GM18870 (cell line): ENCODE results near the gene RIBC2.
"Not testable (repeated sequence)": the region's sequence is repeated elsewhere in the genome, so short reads cannot be mapped to it uniquely, and the experiment has no call there.

Experiments used
- ATAC-seq: cut with Tn5 transposase; IDR thresholded peaks from one replicate; pipeline ENCODE4 v1.9.1; 2021; ENCODE audit warnings: moderate library complexity; ENCODE audit not compliant: unreplicated experiment

Gene RIBC2

GRCh38 chr22:45447596-45447995 lies 34.1 kb downstream of the RIBC2 start:
- not testable (repeated sequence) for ATAC-seq

- no peak for ATAC-seq
Observed at GRCh38 chr22:45448431-45448830, 34.9 kb downstream of the RIBC2 start.

- ATAC-seq: not testable (repeated sequence)
Observed at GRCh38 chr22:45449442-45449841, 35.9 kb downstream of the RIBC2 start.

- no peak for ATAC-seq
Observed at GRCh38 chr22:45450101-45450785, 36.8 kb downstream of the RIBC2 start.

- no peak for ATAC-seq
Observed at GRCh38 chr22:45450921-45451651, 37.6 kb downstream of the RIBC2 start.

GRCh38 chr22:45451972-45452371 lies 38.5 kb downstream of the RIBC2 start:
- no peak for ATAC-seq

- ATAC-seq: no peak
Observed at GRCh38 chr22:45452565-45453379, 39.3 kb downstream of the RIBC2 start.

GRCh38 chr22:45453764-45454163 lies 40.3 kb downstream of the RIBC2 start:
- no peak for ATAC-seq

- no peak for ATAC-seq
Observed at GRCh38 chr22:45454275-45454674, 40.8 kb downstream of the RIBC2 start.

- no peak for ATAC-seq
Observed at GRCh38 chr22:45455212-45455611, 41.7 kb downstream of the RIBC2 start.

GRCh38 chr22:45455621-45456020 lies 42.1 kb downstream of the RIBC2 start:
- no peak for ATAC-seq

- ATAC-seq: no peak
Observed at GRCh38 chr22:45456811-45457210, 43.3 kb downstream of the RIBC2 start.

- no peak for ATAC-seq
Observed at GRCh38 chr22:45458532-45458931, 45.0 kb downstream of the RIBC2 start.

GRCh38 chr22:45459235-45459634 lies 45.7 kb downstream of the RIBC2 start:
- ATAC-seq: no peak

GRCh38 chr22:45460288-45461109 lies 47.0 kb downstream of the RIBC2 start:
- ATAC-seq: no peak

- ATAC-seq: no peak
Observed at GRCh38 chr22:45462034-45462655, 48.7 kb downstream of the RIBC2 start.

GRCh38 chr22:45463691-45464090 lies 50.2 kb downstream of the RIBC2 start:
- ATAC-seq: not testable (repeated sequence)

GRCh38 chr22:45465633-45466032 lies 52.1 kb downstream of the RIBC2 start:
- ATAC-seq: no peak

- ATAC-seq: no peak
Observed at GRCh38 chr22:45468872-45469271, 55.4 kb downstream of the RIBC2 start.
